K562 treated with DMSO at 1 percent for 24 hours (cell line): ENCODE data around the gene CSNK2A3. TPM values are rescaled to one million over a fixed set of nuclear protein-coding genes. Genes with fewer than 3 reads are reported as not detected.

Source experiments
- total RNA-seq: library from RNA; unstranded; fragments of 300-600 nt; gene quantifications from 2 replicates; pipeline ENCODE4 v1.2.3, GENCODE V29; 2022; ENCODE audit warnings: low read depth; ENCODE audit not compliant: insufficient read depth

Gene CSNK2A3
- 0.36 and 0.71 TPM in 2 replicates for total RNA-seq

GRCh38 chr11:11352878-11353277 is at the start of gene CSNK2A3:
CSNK2A3 (minus strand) TSS chr11:11353250; CDS start chr11:11353119, 131 bp downstream.

